HCEC 1CT (cell line): ENCODE results near the gene SH3PXD2B.
"Not testable (repeated sequence)": the region's sequence is repeated elsewhere in the genome, so short reads cannot be mapped to it uniquely, and the experiment has no call there.

Experiments used
- DNase-seq: peaks from one replicate; pipeline ENCODE4 v3.0.0-alpha.2; 2017

SH3PXD2B gene

GRCh38 chr5:172485511-172486202 is 31.3 kb upstream of the SH3PXD2B start:
- no peak for DNase-seq

DNA sequence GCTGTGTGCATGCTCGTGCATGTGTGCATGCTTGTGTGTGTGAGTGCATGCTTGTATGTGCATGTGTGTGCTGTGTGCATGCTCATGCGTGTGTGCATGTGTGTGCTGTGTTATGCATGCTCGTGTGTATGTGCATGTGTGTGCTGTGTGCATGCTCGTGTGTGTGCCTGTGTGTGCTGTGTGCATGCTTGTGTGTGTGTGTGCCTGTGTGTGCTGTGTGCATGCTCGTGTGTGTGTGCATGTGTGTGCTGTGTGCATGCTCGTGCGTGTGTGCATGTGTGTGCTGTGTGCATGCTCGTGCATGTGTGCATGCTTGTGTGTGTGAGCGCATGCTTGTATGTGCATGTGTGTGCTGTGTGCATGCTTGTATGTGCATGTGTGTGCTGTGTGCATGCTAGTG is 30.3 kb upstream of the SH3PXD2B start:
- DNase-seq: no peak

GRCh38 chr5:172482156-172483020 is 28.1 kb upstream of the SH3PXD2B start:
- no peak for DNase-seq

DNA sequence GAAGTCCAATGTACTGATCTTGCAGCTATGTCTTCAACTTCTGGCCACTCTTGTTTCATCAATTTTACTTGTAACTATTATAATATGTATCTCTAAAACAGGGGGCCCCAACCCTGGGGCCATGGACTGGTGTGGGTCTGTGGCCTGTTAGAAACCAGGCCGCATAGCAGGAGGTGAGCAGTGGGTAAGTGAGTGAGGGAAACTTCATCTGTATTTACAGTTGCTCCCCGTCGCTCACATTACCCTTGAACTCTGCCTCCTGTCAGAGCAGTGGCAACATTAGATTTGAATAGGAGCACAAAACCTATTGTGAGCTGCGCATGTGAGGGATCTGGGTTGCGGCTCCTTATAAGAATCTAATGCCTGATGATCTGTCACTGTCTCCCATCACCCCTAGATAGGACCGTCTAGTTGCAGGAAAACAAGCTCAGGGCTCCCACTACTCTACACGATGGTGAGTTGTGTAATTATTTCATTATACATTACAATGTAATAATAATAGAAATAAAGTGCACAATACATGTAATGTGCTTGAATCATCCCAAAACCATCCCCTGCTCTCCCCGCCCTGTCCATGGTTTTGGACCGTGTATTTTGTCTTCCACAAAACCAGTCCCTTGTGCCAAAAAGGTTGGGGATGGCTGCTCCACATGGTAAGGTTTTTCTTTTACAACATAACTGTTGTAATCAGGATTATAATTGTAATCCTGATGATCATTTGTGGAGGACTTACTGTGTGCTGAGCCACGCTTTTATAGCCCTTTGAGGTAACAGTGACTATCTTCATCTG is 26.9 kb upstream of the SH3PXD2B start:
- DNase-seq: no peak

GRCh38 chr5:172479784-172480115 is 25.4 kb upstream of the SH3PXD2B start:
- DNase-seq: no peak

DNA sequence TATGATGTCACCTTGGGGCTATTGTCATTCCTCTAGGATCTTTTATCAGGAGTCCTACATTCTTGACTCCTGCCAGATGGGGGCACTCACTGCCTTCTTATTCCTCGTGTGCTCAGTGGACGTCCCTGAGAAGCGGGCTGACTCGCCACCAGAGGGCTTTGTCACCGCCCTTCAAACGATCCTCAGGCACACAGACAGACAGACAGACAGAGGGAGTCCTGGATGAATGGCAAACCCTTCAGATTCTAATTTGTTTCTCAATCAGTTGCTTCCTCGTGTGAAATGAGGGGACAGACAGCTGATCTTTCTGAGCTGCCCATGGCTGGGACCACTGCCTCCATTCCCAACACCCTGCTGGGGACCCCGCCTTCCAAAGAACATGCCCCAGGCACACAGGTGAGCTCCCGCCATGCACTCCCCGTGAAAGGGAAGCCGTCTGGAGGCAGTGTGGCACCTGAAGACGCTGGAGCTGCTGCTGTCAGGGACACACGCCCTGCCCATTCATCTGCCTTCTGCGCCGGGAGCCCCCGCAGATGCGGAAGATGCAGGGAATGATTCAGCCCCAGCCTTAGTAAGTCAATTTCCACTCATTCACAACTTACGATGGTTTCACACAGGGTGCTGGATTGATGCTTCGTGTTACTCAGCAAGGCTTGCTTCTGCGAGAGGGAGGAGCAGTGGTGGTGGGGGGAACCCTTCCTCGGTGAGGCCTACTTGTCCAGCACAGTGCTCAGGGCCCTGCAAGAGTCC is 24.9 kb upstream of the SH3PXD2B start:
- DNase-seq: peak; percentile 82

DNA sequence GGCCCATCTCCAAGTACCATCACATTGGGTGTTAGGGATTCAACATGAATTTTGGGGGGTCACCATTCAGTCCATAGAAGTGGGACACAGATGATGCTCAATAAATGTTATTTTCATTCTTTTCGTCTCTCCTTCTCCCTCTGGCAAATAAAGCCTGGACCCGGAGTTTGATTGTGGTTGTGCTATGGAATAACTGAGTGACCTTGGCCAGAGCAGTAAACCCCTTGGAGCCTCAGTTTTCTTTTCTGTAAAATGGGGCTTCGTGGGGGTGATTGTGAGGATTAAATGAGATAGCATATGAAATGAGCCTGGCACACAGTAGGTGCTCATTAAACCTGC is 24.3 kb upstream of the SH3PXD2B start:
- not testable (repeated sequence) for DNase-seq

- no peak for DNase-seq
These were observed 23.9 kb upstream of the SH3PXD2B start for GRCh38 chr5:172478256-172478655.

GRCh38 chr5:172477466-172477865 is 23.1 kb upstream of the SH3PXD2B start:
- no peak for DNase-seq

DNA sequence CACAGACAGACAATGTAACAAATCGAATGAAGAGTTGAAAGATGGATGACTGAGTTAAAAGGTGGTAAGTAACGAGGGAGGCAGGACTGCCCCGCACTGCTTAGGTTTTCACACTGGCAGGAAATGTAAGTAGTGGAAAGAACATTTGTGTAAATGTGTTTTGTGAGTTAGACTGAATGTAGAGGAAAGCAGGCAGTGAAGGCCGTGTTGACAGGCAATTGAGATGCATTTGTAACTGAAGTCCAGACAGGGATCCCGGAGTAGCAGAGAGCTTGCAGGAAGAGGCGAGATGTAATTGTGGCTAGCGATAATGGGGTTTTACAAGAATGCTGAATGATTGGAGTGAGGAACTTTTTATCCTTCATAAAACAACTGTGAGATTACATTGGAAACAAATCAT is 20.0 kb upstream of the SH3PXD2B start:
- no peak for DNase-seq

DNA sequence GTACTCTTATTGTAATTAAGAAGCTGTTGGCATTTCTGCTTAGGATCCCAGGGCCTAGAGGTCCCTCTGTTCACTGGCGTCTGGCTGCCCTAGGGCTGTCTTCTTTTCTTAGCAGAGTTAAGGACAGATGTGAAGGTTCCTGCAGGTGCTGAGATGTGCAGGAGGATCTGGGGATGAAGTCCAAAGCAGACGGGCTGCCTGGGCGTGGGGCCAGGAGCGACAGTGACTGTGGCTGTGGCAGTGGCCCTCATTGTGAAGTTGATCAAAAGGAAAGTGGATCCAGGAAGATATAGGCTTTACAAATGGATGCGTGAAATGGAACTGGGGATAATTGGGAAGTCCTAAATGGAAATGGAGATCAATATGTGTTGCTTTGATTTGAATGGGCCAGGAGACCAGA is 19.1 kb upstream of the SH3PXD2B start:
- DNase-seq: no peak

GRCh38 chr5:172469697-172470096 is 15.4 kb upstream of the SH3PXD2B start:
- DNase-seq: no peak

GRCh38 chr5:172466062-172466461 is 11.7 kb upstream of the SH3PXD2B start:
- DNase-seq: no peak

DNA sequence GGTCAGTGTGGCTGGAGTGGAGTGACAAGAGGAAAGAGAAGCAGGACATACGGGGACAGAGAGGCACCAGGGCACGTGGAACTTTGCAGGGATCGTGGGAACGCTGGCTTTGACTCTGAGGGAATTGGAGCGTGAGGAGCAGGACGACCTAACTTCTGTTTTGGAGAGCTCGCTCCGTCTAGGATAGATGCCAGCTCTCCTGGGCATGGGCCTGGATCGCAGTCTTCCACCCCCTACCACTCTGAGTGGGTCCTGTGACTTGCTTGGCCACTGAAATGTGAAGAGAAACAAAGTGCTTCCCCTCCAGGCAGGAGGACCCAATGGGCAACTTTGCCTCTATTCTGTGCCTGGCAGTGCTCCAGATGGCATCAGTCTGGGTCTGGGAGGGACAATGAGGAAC is 8.7 kb upstream of the SH3PXD2B start:
- DNase-seq: no peak

- DNase-seq: no peak
These were observed 5.4 kb upstream of the SH3PXD2B start for GRCh38 chr5:172459783-172460165.

DNA sequence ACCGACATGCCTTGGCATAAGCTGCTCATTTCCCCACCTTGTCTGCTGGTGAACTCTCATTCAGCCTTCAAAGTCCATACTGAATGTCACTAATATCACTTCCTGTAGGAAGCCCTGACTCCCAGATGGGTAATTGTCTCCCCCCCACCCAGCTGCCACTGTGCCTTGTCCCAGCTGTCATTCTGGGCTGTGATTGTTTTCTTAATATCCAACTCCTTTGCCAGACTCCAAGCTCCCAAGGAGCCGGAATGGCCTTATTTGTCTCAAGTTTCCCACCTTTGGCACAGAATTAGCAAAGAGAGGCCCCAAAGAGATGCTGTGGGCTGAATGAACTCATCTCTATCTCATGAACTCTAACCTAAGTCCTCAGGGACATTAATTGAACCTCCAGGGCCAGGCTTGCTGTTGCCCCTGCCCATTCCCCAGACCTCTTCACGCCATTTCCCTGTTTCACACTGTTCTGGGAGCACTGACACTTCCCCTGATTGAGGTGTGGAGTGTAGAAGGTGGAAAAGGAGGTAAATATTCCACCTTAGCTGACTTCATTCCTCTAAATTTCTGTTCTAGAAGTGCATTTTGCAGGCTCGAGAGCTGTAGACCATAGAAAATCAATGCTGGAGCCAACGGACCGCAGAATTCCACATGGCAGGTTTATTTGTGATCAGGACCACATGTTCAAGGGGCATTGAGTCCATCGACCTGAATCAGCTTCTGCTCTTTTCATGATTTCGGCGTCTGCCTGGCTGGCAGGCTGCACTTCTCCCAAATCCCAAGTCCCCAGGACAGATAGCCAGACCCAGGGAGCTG is 4.9 kb upstream of the SH3PXD2B start:
- no peak for DNase-seq

GRCh38 chr5:172456076-172456722 is 1.9 kb upstream of the SH3PXD2B start:
- peak; percentile 27 for DNase-seq

DNA sequence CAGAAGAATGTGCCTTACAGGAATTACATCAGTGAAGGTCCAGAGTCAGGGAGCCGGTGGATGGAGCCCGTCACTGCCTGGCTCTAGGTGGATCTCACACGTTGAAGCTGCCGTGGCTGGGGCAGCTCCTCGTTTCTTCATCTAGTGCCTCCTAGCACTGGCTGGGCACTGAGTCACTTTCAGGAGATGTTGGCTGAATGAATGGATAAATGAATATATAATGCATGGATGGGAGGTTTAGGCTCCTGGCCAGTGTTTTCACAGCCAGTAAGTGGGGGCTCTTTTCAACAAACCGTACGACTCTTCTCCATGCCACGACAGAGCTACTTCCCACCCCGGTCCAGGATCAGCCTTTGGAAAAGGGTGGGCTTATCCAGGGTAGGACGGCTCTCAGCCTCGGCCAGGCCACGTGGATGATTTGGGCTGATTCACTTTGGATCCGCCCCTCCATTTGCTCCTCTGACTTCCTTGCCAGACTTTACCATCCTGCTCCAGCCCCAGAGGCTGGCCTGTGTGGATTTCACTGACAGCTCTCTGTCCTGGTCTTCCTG is 1.3 kb upstream of the SH3PXD2B start:
- peak; percentile 68 for DNase-seq

GRCh38 chr5:172455087-172455381 is 709 bp upstream of the SH3PXD2B start:
- DNase-seq: no peak

DNA sequence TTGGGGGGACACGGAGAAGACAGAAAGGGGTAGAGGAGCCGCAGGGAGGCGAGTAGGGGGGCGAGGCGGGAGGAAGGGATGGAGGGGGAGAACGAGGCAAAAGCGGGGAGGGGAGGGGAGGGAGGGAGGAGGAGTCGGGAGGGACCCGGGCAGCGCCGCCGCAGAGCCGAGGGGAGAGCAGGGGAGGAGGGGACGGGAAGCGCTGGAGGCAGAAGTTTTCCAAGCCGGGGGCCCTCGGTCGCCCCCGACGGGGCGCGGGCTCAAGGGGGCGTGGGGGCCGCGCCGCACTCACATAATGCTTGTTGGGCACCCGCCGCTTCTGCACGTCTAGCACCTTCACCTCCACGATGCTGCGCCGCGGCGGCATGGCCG is 353 bp downstream of the SH3PXD2B start:
- DNase-seq: no peak

- DNase-seq: peak; percentile 65
These were observed 929 bp downstream of the SH3PXD2B start for GRCh38 chr5:172453206-172453985.
